KMS-11 (cell line): Measurements from ENCODE around the gene GGT6.
"Not testable (repeated sequence)": the region's sequence is repeated elsewhere in the genome, so short reads cannot be mapped to it uniquely, and the experiment has no call there.

ENCODE experiments used
- H2AFZ ChIP-seq: fragments of 200-600 bp; sonication (generic); 2 replicates; pipeline ENCODE4 v1.6.1; 2016; ENCODE audit warnings: antibody characterized with exemption, mixed run types, low read depth
- H3K27ac ChIP-seq: fragments of 200-600 bp; sonication (generic); 2 replicates; pipeline ENCODE4 v1.6.1; 2016; ENCODE audit warnings: mild to moderate bottlenecking, mixed run types
- H3K27me3 ChIP-seq: fragments of 200-600 bp; sonication (generic); 2 replicates; pipeline ENCODE4 v1.6.1; 2017; ENCODE audit warnings: mild to moderate bottlenecking, low read depth, mixed run types, moderate library complexity; ENCODE audit not compliant: insufficient read depth
- H3K36me3 ChIP-seq: fragments of 200-600 bp; sonication (generic); 2 replicates; pipeline ENCODE4 v1.6.1; 2017; ENCODE audit warnings: mild to moderate bottlenecking, mixed run types; ENCODE audit not compliant: insufficient read depth
- H3K4me1 ChIP-seq: fragments of 200-600 bp; sonication (generic); 2 replicates; pipeline ENCODE4 v1.6.1; 2016; ENCODE audit warnings: mild to moderate bottlenecking, low read depth, mixed run types; ENCODE audit not compliant: poor library complexity, severe bottlenecking
- H3K4me2 ChIP-seq: fragments of 200-600 bp; sonication (generic); 2 replicates; pipeline ENCODE4 v1.7.0; 2016; ENCODE audit warnings: mild to moderate bottlenecking, mixed run types
- H3K4me3 ChIP-seq: fragments of 200-600 bp; sonication (generic); IDR thresholded peaks from 2 replicates; pipeline ENCODE4 v1.6.1; 2017; ENCODE audit warnings: low read depth, low read length, mixed read lengths; ENCODE audit not compliant: insufficient read depth
- H3K79me2 ChIP-seq: fragments of 200-600 bp; sonication (generic); 2 replicates; pipeline ENCODE4 v1.6.1; 2016; ENCODE audit warnings: low read depth, mixed run types; ENCODE audit not compliant: insufficient read depth
- H3K9ac ChIP-seq: fragments of 200-600 bp; sonication (generic); 2 replicates; pipeline ENCODE4 v1.6.1; 2016; ENCODE audit warnings: mild to moderate bottlenecking, mixed run types
- H4K20me1 ChIP-seq: fragments of 200-600 bp; sonication (generic); 2 replicates; pipeline ENCODE4 v1.6.1; 2016; ENCODE audit warnings: mild to moderate bottlenecking, mixed run types; ENCODE audit not compliant: insufficient read depth
- CTCF ChIP-seq: fragments of 200-600 bp; sonication (generic); conservative IDR thresholded peaks from 2 replicates; pipeline ENCODE4 v1.6.1; 2017; ENCODE audit warnings: low read depth, mild to moderate bottlenecking, antibody characterized with exemption, low read length, moderate library complexity, mixed read lengths

The GGT6 gene

GRCh38 chr17:4591529-4591928 is 31.2 kb upstream of the GGT6 start:
- Histone ChIP-seq H3K36me3 (no peaks in the 10 kb centered on the region), H3K4me1 (no peaks in the 10 kb centered on the region), H3K4me3 (no peak overlapping the region), H3K27ac (no peak overlapping the region), H4K20me1 (no peaks in the 10 kb centered on the region), H3K79me2 (no peaks in the 10 kb centered on the region), H3K27me3 (peaks cover 41% of the 10 kb centered on the region), H3K9ac (no peak overlapping the region), H2AFZ (no peak overlapping the region), H3K4me2 (no peak overlapping the region)
- TF ChIP-seq CTCF = no peak

- Histone ChIP-seq H3K79me2 (no peaks in the 10 kb centered on the region), H3K4me3 (no peak overlapping the region), H2AFZ (no peak overlapping the region), H3K36me3 (no peaks in the 10 kb centered on the region), H3K4me2 (no peak overlapping the region), H3K9ac (no peak overlapping the region), H3K27me3 (peaks cover 44% of the 10 kb centered on the region), H4K20me1 (no peaks in the 10 kb centered on the region), H3K27ac (no peak overlapping the region), H3K4me1 (no peaks in the 10 kb centered on the region)
- TF ChIP-seq CTCF = no peak
Measured at GRCh38 chr17:4590981-4591453, 30.6 kb upstream of the GGT6 start.

- H3K9ac ChIP-seq = not testable (repeated sequence)
- H3K27me3 ChIP-seq = peaks cover 44% of the 10 kb centered on the region
Measured at GRCh38 chr17:4590042-4590441, 29.7 kb upstream of the GGT6 start.

GRCh38 chr17:4588898-4589625 is 28.7 kb upstream of the GGT6 start:
- H3K9ac ChIP-seq = no peak overlapping the region
- H3K36me3 ChIP-seq = no peaks in the 10 kb centered on the region
- TF ChIP-seq CTCF = no peak
- H3K4me3 ChIP-seq = no peak overlapping the region
- no peak overlapping the region for H2AFZ ChIP-seq
- H4K20me1 ChIP-seq = no peaks in the 10 kb centered on the region
- H3K79me2 ChIP-seq = no peaks in the 10 kb centered on the region
- H3K4me1 ChIP-seq = no peaks in the 10 kb centered on the region
- no peak overlapping the region for H3K4me2 ChIP-seq
- peaks cover 41% of the 10 kb centered on the region for H3K27me3 ChIP-seq
- H3K27ac ChIP-seq = no peak overlapping the region

More at GRCh38 chr17:4590042-4590441, 29.7 kb upstream of the GGT6 start:
- not testable (repeated sequence) for H3K4me3 ChIP-seq, H3K27ac ChIP-seq, H3K4me1 ChIP-seq, H3K4me2 ChIP-seq, H4K20me1 ChIP-seq, H3K79me2 ChIP-seq, H3K36me3 ChIP-seq, H2AFZ ChIP-seq

GRCh38 chr17:4588391-4588790 is 28.0 kb upstream of the GGT6 start:
- Histone ChIP-seq H3K79me2 (no peaks in the 10 kb centered on the region), H3K27me3 (peaks cover 47% of the 10 kb centered on the region), H3K9ac (no peak overlapping the region), H3K36me3 (no peaks in the 10 kb centered on the region), H3K4me3 (no peak overlapping the region), H3K4me2 (no peak overlapping the region), H3K27ac (no peak overlapping the region), H2AFZ (no peak overlapping the region), H4K20me1 (no peaks in the 10 kb centered on the region), H3K4me1 (no peaks in the 10 kb centered on the region)
- no peak for TF ChIP-seq CTCF
